ENCODE results near the gene DIAPH2.

Gene DIAPH2

DNA sequence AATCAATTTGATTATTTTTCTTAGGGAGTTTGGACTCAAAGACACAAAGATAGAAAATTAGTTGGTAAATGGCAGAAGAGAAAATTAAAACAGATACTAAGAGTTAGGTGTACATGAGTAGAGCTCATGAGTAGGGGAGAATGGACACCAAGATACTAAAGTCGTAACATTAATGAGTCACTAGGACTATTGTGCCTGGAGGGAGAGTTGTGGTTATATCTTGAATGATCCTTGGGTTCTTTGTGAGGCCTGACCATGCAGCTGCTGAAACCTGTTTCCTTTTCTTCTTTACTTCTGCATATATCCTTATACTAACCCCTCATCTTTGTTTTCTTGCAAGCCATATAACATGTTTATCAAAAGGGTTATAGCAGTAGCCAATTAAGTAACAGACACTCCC lies 731.8 kb downstream of the DIAPH2 start (continued):
- TF ChIP-seq PRDM10 (tag by site-specific recombination; IDR thresholded peaks at IDR 0.05): no peak
- TF ChIP-seq ZNF777 (tag by site-specific recombination; IDR thresholded peaks at IDR 0.05; ENCODE audit: borderline replicate concordance): no peak
- no peak for TF ChIP-seq ZNF24 (tag by site-specific recombination; IDR thresholded peaks at IDR 0.05)
- TF ChIP-seq ZBTB20 (tag by site-specific recombination; IDR thresholded peaks at IDR 0.05): no peak
- TF ChIP-seq KLF7 (tag by site-specific recombination; IDR thresholded peaks at IDR 0.05; ENCODE audit: borderline replicate concordance): no peak

GRCh38 chrX:97429101-97429500 lies 744.5 kb downstream of the DIAPH2 start:
- Histone ChIP-seq H3K4me3 (ENCODE audit: low read depth, low read length) (no peak overlapping the region), H3K9me3 (ENCODE audit: control insufficient read depth, insufficient read depth, low read depth, low read length) (no peaks in the 10 kb centered on the region), H3K4me1 (ENCODE audit: control insufficient read depth, insufficient read depth, low read length) (no peaks in the 10 kb centered on the region), H3K36me3 (ENCODE audit: control insufficient read depth in 2 of 2, insufficient read depth in 1 of 2, low read length in 2 of 2) (no peaks in the 10 kb centered on the region), H3K27ac (ENCODE audit: extremely low read depth, low read depth, low read length) (no peak overlapping the region)
- TF ChIP-seq, protein P1, sequence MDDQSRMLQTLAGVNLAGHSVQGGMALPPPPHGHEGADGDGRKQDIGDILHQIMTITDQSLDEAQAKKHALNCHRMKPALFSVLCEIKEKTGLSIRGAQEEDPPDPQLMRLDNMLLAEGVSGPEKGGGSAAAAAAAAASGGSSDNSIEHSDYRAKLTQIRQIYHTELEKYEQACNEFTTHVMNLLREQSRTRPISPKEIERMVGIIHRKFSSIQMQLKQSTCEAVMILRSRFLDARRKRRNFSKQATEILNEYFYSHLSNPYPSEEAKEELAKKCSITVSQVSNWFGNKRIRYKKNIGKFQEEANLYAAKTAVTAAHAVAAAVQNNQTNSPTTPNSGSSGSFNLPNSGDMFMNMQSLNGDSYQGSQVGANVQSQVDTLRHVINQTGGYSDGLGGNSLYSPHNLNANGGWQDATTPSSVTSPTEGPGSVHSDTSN (CRISPR knock-in tag; IDR thresholded peaks at IDR 0.05): no peak
- TF ChIP-seq, protein P2, sequence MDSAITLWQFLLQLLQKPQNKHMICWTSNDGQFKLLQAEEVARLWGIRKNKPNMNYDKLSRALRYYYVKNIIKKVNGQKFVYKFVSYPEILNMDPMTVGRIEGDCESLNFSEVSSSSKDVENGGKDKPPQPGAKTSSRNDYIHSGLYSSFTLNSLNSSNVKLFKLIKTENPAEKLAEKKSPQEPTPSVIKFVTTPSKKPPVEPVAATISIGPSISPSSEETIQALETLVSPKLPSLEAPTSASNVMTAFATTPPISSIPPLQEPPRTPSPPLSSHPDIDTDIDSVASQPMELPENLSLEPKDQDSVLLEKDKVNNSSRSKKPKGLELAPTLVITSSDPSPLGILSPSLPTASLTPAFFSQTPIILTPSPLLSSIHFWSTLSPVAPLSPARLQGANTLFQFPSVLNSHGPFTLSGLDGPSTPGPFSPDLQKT (IDR thresholded peaks at IDR 0.05; ENCODE audit: borderline replicate concordance, low read depth, low read length): no peak
- TF ChIP-seq KLF7 (tag by site-specific recombination; IDR thresholded peaks at IDR 0.05; ENCODE audit: borderline replicate concordance) (no peak), ZNF530 (tag by site-specific recombination; IDR thresholded peaks at IDR 0.05; ENCODE audit: low read depth) (no peak), ZNF785 (tag by site-specific recombination; IDR thresholded peaks at IDR 0.05) (no peak), ZNF585B (tag by site-specific recombination; IDR thresholded peaks at IDR 0.05) (no peak), ZNF704 (tag by site-specific recombination; IDR thresholded peaks at IDR 0.05) (no peak), HIC1 (tag by site-specific recombination; IDR thresholded peaks at IDR 0.05) (no peak), ZNF114 (tag by site-specific recombination; IDR thresholded peaks at IDR 0.05) (no peak), ZSCAN5A (tag by site-specific recombination; IDR thresholded peaks at IDR 0.05) (no peak), ZNF221 (tag by site-specific recombination; IDR thresholded peaks at IDR 0.05; ENCODE audit: borderline replicate concordance) (no peak), ZNF48 (tag by site-specific recombination; IDR thresholded peaks at IDR 0.05) (no peak), ZNF324 (tag by site-specific recombination; IDR thresholded peaks at IDR 0.05) (no peak), ZNF146 (tag by site-specific recombination; IDR thresholded peaks at IDR 0.05) (no peak), SCRT2 (tag by site-specific recombination; IDR thresholded peaks at IDR 0.05) (no peak), KLF9 (tag by site-specific recombination; IDR thresholded peaks at IDR 0.05; ENCODE audit: low read depth) (no peak), ZNF23 (tag by site-specific recombination; IDR thresholded peaks at IDR 0.05; ENCODE audit: borderline replicate concordance) (no peak), ZNF404 (tag by site-specific recombination; IDR thresholded peaks at IDR 0.05) (no peak)
- TF ChIP-seq, protein P3, sequence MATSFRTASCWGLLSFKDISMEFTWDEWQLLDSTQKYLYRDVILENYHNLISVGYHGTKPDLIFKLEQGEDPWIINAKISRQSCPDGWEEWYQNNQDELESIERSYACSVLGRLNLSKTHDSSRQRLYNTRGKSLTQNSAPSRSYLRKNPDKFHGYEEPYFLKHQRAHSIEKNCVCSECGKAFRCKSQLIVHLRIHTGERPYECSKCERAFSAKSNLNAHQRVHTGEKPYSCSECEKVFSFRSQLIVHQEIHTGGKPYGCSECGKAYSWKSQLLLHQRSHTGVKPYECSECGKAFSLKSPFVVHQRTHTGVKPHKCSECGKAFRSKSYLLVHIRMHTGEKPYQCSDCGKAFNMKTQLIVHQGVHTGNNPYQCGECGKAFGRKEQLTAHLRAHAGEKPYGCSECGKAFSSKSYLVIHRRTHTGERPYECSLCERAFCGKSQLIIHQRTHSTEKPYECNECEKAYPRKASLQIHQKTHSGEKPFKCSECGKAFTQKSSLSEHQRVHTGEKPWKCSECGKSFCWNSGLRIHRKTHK (tag by site-specific recombination; IDR thresholded peaks at IDR 0.05): no peak
- ChIA-PET CTCF (interaction anchor here (0.7 kb wide), 1 partner anchor 20 kb away, joined by 3 read pairs; no protein-coding TSS in a partner anchor), POLR2A (no interaction called here)

Measured in HEK293 (cell line).